Ishikawa (cell line): ENCODE results near the gene ANKRD33B.

Experiments used
- EP300 ChIP-seq: IDR thresholded peaks from 2 replicates; pipeline ENCODE4 v1.6.1; 2012; ENCODE audit warnings: borderline replicate concordance
- RAD21 ChIP-seq: IDR thresholded peaks from 2 replicates; pipeline ENCODE4 v1.6.1; 2012; ENCODE audit warnings: low read depth

GRCh38 chr5:10537624-10538023 lies 26.2 kb upstream of the ANKRD33B start:
- TF ChIP-seq RAD21 (no peak), EP300 (no peak)
